K562 (cell line): ENCODE data around the gene UTS2R. TPM values are rescaled to one million over a fixed set of nuclear protein-coding genes. Genes with fewer than 3 reads are reported as not detected.
A peak's percentile ranks its signal among the peaks of the same experiment; 100 is the strongest.

ENCODE experiments used
- ATF4 ChIP-seq: fragments of 450-650 bp; formaldehyde crosslinking; IDR thresholded peaks from 2 replicates; pipeline ENCODE4 v1.4.0; 2022; ENCODE audit warnings: mild to moderate bottlenecking, moderate library complexity
- BDP1 ChIP-seq: IDR thresholded peaks from 3 replicates; pipeline ENCODE4 v1.6.1; 2011; ENCODE audit not compliant: insufficient read length, insufficient read depth
- C11orf30 ChIP-seq: fragments of 450-650 bp; IDR thresholded peaks from 2 replicates; pipeline ENCODE4 v1.6.1; 2016; ENCODE audit warnings: low read depth, mild to moderate bottlenecking
- CBX2 ChIP-seq: fragments of 200-600 bp; sonication (generic); IDR thresholded peaks from one replicate; pipeline ENCODE4 v1.6.1; 2012; ENCODE audit warnings: mild to moderate bottlenecking, low read length, inconsistent platforms; ENCODE audit not compliant: insufficient read depth, poor library complexity, severe bottlenecking
- CTCF ChIP-seq, 3 experiments: IDR thresholded peaks in 2 of 3; conservative IDR thresholded peaks in 1 of 3; 2 replicates each; pipeline ENCODE4 v1.5.1; 2011 to 2012; ENCODE audit warnings: low read length in 3 of 3, mild to moderate bottlenecking in 3 of 3, control low read depth in 2 of 3, improper control_type of control experiment in 1 of 3, inconsistent platforms in 1 of 3, low read depth in 1 of 3, mixed read lengths in 1 of 3, moderate library complexity in 1 of 3; ENCODE audit not compliant: insufficient read depth in 2 of 3
- E2F6 ChIP-seq, 2 experiments: IDR thresholded peaks; 2 replicates each; pipeline ENCODE4 v1.6.1; 2011; ENCODE audit warnings: borderline replicate concordance in 1 of 2, control low read depth in 1 of 2, low read depth in 1 of 2, low read length in 1 of 2, mild to moderate bottlenecking in 1 of 2, mixed read lengths in 1 of 2, moderate library complexity in 1 of 2; ENCODE audit not compliant: insufficient read depth in 1 of 2, insufficient read length in 1 of 2, poor library complexity in 1 of 2, severe bottlenecking in 1 of 2; ENCODE audit errors: extremely low read depth in 1 of 2
- FOXK1 ChIP-seq: sonication (generic); formaldehyde crosslinking; IDR thresholded peaks from 2 replicates; pipeline ENCODE4 v1.8.0; 2022; ENCODE audit warnings: missing genetic modification reagents, mild to moderate bottlenecking, borderline replicate concordance
- FOXM1 ChIP-seq, 2 experiments: fragments of 450-650 bp in 1 of 2; sonication (generic) in 1 of 2; formaldehyde crosslinking in 1 of 2; IDR thresholded peaks; 2 replicates each; pipeline versions ENCODE4 v1.6.1 to v1.9.0; 2017 to 2022; ENCODE audit warnings: low read depth in 2 of 2, mild to moderate bottlenecking in 2 of 2, missing genetic modification reagents in 1 of 2, moderate library complexity in 1 of 2
- HDAC1 ChIP-seq, 2 experiments: fragments of 450-650 bp; IDR thresholded peaks; 2 replicates each; pipeline ENCODE4 v1.6.1; 2016 to 2017; ENCODE audit warnings: inconsistent platforms in 1 of 2, mild to moderate bottlenecking in 1 of 2, moderate library complexity in 1 of 2
- ID3 ChIP-seq, 2 experiments: fragments of 250-450 bp in 1 of 2; fragments of 450-650 bp in 1 of 2; sonication (Bioruptor Pico) in 1 of 2; IDR thresholded peaks; 2 replicates each; pipeline versions ENCODE4 v1.6.1 to v1.8.0; 2016 to 2021; ENCODE audit warnings: mild to moderate bottlenecking in 2 of 2, moderate library complexity in 2 of 2, missing compliant biosample characterization in 1 of 2, missing genetic modification characterization in 1 of 2
- RNF2 ChIP-seq: sonication (generic); IDR thresholded peaks from 2 replicates; pipeline ENCODE4 v1.6.1; 2016
- TEAD4 ChIP-seq, 2 experiments: sonication (generic) in 1 of 2; formaldehyde crosslinking in 1 of 2; IDR thresholded peaks; 2 replicates each; pipeline versions ENCODE4 v1.6.1 to v1.8.0; 2012 to 2022; ENCODE audit warnings: borderline replicate concordance in 1 of 2, inconsistent platforms in 1 of 2, low read length in 1 of 2, mild to moderate bottlenecking in 1 of 2, missing genetic modification reagents in 1 of 2
- TFAP4 ChIP-seq: sonication (generic); formaldehyde crosslinking; IDR thresholded peaks from 2 replicates; pipeline ENCODE4 v1.8.0; 2022; ENCODE audit warnings: missing genetic modification reagents, mild to moderate bottlenecking, moderate library complexity, borderline replicate concordance
- ZNF3 ChIP-seq: fragments of 250-450 bp; sonication (Bioruptor Pico); IDR thresholded peaks from 2 replicates; pipeline ENCODE4 v1.5.0; 2021; ENCODE audit warnings: mild to moderate bottlenecking, moderate library complexity
- polyA plus RNA-seq, 8 experiments: library from polyadenylated mRNA; depleted of rRNA in 4 of 8; stranded (reverse) in 5 of 8; unstranded in 3 of 8; fragments of >200 nt; fragmentation: Nextera tagmentation in 2 of 8; fragmentation: Illumina TruSeq in 1 of 8; extraction: Ambion mirVana in 2 of 8; extraction: Trizol in 1 of 8; gene quantifications; 2 replicates each; pipeline versions ENCODE4 v1.2.1 to v1.2.3, GENCODE V29; 2011 to 2014; ENCODE audit warnings: inconsistent platforms in 1 of 8, missing spikeins in 1 of 8
- total RNA-seq, 7 experiments: library from RNA; depleted of rRNA in 6 of 7; stranded (reverse); fragments of >200 nt in 6 of 7; fragmentation: Illumina TruSeq in 2 of 7; extraction: Trizol in 2 of 7; gene quantifications; 2 replicates each; pipeline versions ENCODE4 v1.2.1 to v1.2.3, GENCODE V29; 2011 to 2021; ENCODE audit warnings: low replicate concordance in 1 of 7

The UTS2R gene
- total and polyA plus RNA-seq, 9 of the 15 experiments (the other 6 are each of a cell fraction or from before 2014, with no cell fraction given): 0.22 TPM; not detected in 8

- TF ChIP-seq CTCF (IDR thresholded peaks at IDR 0.05 in 2 of 3, conservative IDR thresholded peaks at IDR 0.05 in 1 of 3; ENCODE audit: insufficient read depth in 2 of 3, low read depth in 1 of 3, low read length in 3 of 3) (peak in 2 of 3 experiments; percentile 14 to 35; a peak in 3 of 6 replicates), ZNF3 (CRISPR knock-in tag) (no peak), FOXK1 (CRISPR knock-in tag) (peak; percentile 95; the same call in 1 of the 2 replicates), CBX2 (no peak), BDP1 (no peak), RNF2 (peak; percentile 73; the same call in 1 of the 2 replicates), C11orf30 (peak; percentile 94), E2F6 (IDR thresholded peaks at IDR 0.05; ENCODE audit: borderline replicate concordance in 1 of 2, extremely low read depth in 1 of 2, insufficient read depth in 1 of 2, insufficient read length in 1 of 2, low read depth in 1 of 2, low read length in 1 of 2, poor library complexity in 1 of 2, severe bottlenecking in 1 of 2) (peak; percentile 98 to 99), ATF4 (CRISPR knock-in tag) (no peak), ID3 (CRISPR knock-in tag; IDR thresholded peaks at IDR 0.05) (no peak), ID3 (tag; IDR thresholded peaks at IDR 0.05) (peak; percentile 59; the same call in 1 of the 2 replicates), FOXM1 (IDR thresholded peaks at IDR 0.05; ENCODE audit: low read depth) (no peak), FOXM1 (CRISPR knock-in tag; IDR thresholded peaks at IDR 0.05; ENCODE audit: low read depth) (no peak), TEAD4 (IDR thresholded peaks at IDR 0.05; ENCODE audit: low read length) (0 out of 2 replicates have a peak, but pooled peaks have one; percentile 21), TEAD4 (CRISPR knock-in tag; IDR thresholded peaks at IDR 0.05; ENCODE audit: borderline replicate concordance) (no peak), TFAP4 (CRISPR knock-in tag) (peak; percentile 75; the same call in 1 of the 2 replicates), HDAC1 (IDR thresholded peaks at IDR 0.05) (peak in 1 of 2 experiments; percentile 12; a peak in 1 of 4 replicates)
Observed at GRCh38 chr17:82358465-82359350, 12.9 kb upstream of the UTS2R start, which contains the start of gene TEX19 (continued).
